ENCODE measurements around the gene ANKRD13D. TPM values are rescaled to one million over a fixed set of nuclear protein-coding genes. Genes with fewer than 3 reads are reported as not detected.

Gene ANKRD13D
- total and polyA plus RNA-seq, 12 donors = 8.7 to 205 (median 40.4) TPM

DNA sequence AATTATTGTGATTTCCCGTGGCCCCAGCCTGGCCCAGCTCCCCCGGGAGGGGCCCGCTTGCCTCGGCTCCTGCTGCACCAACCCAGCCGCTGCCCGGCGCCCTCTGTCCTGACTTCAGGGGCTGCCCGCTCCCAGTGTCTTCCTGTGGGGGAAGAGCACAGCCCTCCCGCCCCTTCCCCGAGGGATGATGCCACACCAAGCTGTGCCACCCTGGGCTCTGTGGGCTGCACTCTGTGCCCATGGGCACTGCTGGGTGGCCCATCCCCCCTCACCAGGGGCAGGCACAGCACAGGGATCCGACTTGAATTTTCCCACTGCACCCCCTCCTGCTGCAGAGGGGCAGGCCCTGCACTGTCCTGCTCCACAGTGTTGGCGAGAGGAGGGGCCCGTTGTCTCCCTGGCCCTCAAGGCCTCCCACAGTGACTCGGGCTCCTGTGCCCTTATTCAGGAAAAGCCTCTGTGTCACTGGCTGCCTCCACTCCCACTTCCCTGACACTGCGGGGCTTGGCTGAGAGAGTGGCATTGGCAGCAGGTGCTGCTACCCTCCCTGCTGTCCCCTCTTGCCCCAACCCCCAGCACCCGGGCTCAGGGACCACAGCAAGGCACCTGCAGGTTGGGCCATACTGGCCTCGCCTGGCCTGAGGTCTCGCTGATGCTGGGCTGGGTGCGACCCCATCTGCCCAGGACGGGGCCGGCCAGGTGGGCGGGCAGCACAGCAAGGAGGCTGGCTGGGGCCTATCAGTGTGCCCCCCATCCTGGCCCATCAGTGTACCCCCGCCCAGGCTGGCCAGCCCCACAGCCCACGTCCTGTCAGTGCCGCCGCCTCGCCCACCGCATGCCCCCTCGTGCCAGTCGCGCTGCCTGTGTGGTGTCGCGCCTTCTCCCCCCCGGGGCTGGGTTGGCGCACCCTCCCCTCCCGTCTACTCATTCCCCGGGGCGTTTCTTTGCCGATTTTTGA, 3.3 kb upstream of the ANKRD13D start:
- WGBS, 4 donors = 74 to 78% (median 77%) methylated on average over 29 to 39 of the region's 39 CpGs

DNA sequence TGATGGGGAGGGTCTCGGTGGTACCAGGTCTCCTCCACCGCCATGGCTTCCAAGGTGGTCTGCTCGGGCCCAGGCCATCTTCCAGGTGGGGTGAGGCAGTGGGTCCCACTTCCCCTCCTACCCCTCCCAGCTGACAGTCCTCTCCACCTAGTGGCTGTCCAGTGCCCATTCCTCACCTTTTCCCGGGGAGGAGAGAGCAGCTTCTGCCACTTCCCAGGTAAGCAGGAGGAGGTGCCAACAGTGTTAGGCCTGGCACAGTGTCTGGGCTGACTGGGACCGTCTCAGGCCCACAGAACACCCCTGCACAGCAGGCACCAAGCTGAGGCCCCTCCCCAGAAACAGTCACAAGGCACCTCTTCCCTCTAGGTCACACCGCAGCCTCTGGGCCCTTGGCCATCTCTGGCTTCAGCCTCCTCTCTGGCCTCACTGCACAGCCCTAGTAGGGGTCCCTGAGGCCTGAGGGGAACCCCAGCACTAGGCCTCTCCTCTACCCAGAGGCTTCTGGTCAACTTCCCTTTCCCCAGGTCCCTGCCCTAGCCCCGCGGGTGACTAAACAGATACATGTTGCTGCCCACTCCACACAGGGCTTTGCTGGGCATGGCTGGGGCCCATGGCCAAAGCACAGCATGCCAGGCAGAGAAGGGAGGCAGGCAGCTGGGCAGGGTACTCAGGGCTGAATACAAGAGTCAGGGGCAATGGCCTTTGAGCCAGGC, 2.3 kb upstream of the ANKRD13D start:
- Histone ChIP-seq H3K9me3 (replicated peaks in 1 of 3) (no peaks in the 10 kb centered on the region), H3K27ac (peak overlapping the region in 4 of 5 donors; percentile 91 to 95 (median 94)), H3K27me3 (no peaks in the 10 kb centered on the region), H3K4me1 (replicated peaks in 1 of 2) (peaks cover 18 to 27% of the 10 kb centered on the region in 2 donors), H3K4me3 (no peak overlapping the region), H3K36me3 (replicated peaks in 1 of 2) (peaks cover 0 to 67% of the 10 kb centered on the region in 2 donors)
- TF ChIP-seq, protein P1, sequence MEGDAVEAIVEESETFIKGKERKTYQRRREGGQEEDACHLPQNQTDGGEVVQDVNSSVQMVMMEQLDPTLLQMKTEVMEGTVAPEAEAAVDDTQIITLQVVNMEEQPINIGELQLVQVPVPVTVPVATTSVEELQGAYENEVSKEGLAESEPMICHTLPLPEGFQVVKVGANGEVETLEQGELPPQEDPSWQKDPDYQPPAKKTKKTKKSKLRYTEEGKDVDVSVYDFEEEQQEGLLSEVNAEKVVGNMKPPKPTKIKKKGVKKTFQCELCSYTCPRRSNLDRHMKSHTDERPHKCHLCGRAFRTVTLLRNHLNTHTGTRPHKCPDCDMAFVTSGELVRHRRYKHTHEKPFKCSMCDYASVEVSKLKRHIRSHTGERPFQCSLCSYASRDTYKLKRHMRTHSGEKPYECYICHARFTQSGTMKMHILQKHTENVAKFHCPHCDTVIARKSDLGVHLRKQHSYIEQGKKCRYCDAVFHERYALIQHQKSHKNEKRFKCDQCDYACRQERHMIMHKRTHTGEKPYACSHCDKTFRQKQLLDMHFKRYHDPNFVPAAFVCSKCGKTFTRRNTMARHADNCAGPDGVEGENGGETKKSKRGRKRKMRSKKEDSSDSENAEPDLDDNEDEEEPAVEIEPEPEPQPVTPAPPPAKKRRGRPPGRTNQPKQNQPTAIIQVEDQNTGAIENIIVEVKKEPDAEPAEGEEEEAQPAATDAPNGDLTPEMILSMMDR (IDR thresholded peaks at IDR 0.05) = no peak
- TF ChIP-seq POLR2A (IDR thresholded peaks at IDR 0.05) = peak in 1 of 2 donors; percentile 6
- intact Hi-C loops (cut with DNase I) = no loop called here
- peak in 3 of 7 donors; percentile 50 to 61 (median 60) for DNase-seq
- 64 to 78% (median 75%) methylated on average over 5 to 8 of the region's 8 CpGs for WGBS, 4 donors

More for the DNA sequence above, 3.3 kb upstream of the ANKRD13D start:
- TF ChIP-seq, protein P1 (IDR thresholded peaks at IDR 0.05) = no peak
- no peak for TF ChIP-seq POLR2A (IDR thresholded peaks at IDR 0.05)
- peaks cover 18 to 26% of the 10 kb centered on the region in 2 donors for H3K4me1 ChIP-seq (replicated peaks in 1 of 2)
- no peaks in the 10 kb centered on the region for H3K27me3 ChIP-seq
- no peaks in the 10 kb centered on the region for H3K9me3 ChIP-seq (replicated peaks in 1 of 3)
- H3K36me3 ChIP-seq (replicated peaks in 1 of 2) = peaks cover 0 to 67% of the 10 kb centered on the region in 2 donors
- DNase-seq = no peak
- intact Hi-C loops (cut with DNase I) = no loop called here
- peak overlapping the region in 3 of 5 donors; percentile 13 to 95 (median 91) for H3K27ac ChIP-seq
- H3K4me3 ChIP-seq = no peak overlapping the region

DNA sequence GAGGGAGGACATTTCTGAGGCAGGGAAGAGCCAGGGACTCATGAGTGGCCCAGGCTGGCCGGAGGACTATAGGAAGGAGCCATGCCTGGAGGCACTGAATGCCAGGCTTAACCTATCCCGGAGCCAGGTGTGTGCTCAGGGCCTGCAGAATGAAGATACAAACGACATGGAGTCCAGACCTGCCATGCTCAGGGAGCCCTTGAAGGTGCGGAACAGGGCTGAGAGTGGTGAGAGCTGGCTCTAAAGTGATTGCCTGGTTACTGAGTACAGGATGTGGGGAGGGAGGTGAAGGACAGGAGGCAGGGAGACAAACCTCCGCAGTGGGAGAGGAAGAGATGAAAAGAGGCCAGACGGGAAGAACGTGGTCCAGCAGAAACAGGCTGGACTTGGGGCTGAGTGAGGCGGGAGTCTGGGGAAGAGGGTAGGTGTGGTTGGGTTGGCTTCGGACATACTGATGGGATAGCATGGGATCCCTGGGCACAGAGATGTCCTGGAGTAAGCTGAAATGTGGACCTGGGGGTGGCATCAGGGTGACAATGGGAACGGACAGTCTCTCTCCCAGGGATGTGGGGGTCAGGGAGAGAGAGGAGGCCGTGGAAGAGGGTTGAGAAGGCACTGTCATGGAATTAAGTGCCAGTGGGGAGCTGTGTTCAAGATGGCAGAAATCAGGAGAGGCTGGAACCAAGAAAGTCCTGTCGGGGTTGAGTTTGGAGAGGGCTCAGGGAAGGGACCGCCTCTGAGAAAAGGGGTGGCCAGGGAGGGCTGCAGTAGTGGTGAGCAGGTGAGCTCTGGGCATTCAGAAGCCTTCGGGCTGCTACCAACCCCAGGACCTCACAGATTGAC, 1.5 kb upstream of the ANKRD13D start:
- no peak for DNase-seq
- H3K36me3 ChIP-seq (replicated peaks in 1 of 2) = peaks cover 0 to 67% of the 10 kb centered on the region in 2 donors
- peaks cover 18 to 27% of the 10 kb centered on the region in 2 donors for H3K4me1 ChIP-seq (replicated peaks in 1 of 2)
- H3K4me3 ChIP-seq = peak overlapping the region in 1 of 4 donors; percentile 61
- TF ChIP-seq, protein P1 (IDR thresholded peaks at IDR 0.05) = peak in 1 of 6 experiments; percentile 2
- TF ChIP-seq POLR2A (IDR thresholded peaks at IDR 0.05) = no peak
- H3K27me3 ChIP-seq = no peaks in the 10 kb centered on the region
- intact Hi-C loops (cut with DNase I) = no loop called here
- H3K27ac ChIP-seq = peak overlapping the region; percentile 91 to 95 (median 93)
- 63 to 74% (median 67%) methylated on average over 14 of the region's 14 CpGs for WGBS, 4 donors
- H3K9me3 ChIP-seq (replicated peaks in 1 of 3) = no peaks in the 10 kb centered on the region
